ENCODE measurements around the gene SYNGR1. TPM values are rescaled to one million over a fixed set of nuclear protein-coding genes. Genes with fewer than 3 reads are reported as not detected.

Gene SYNGR1
- total RNA-seq, 3 donors from 2014 or later, result 0.43 to 1.4 (median 1.2) TPM

Other genes starting within 250 kb of the SYNGR1 start
- gene CBX7, start 197.3 kb upstream of the SYNGR1 start, total RNA-seq, result 10 to 100 TPM; 14.2 to 17.6 (median 14.8) TPM
- 1 to 10 TPM in 1 of 3 donors, under 1 TPM in 2; 0.35 to 2.1 (median 0.84) TPM for gene PDGFB, start 105.0 kb upstream of the SYNGR1 start, total RNA-seq
- 1,000 to 10,000 TPM; 2,811 to 2,835 (median 2,816) TPM for gene RPL3, start 30.4 kb upstream of the SYNGR1 start, total RNA-seq
- 10 to 100 TPM; 20.0 to 24.8 (median 23.7) TPM for gene TAB1, start 49.8 kb downstream of the SYNGR1 start, total RNA-seq
- gene MGAT3, start 107.0 kb downstream of the SYNGR1 start, total RNA-seq, result under 1 TPM; 0.30 to 0.90 (median 0.40) TPM
- 10 to 100 TPM; 69.9 to 76.6 (median 70.7) TPM for gene MIEF1, start 152.3 kb downstream of the SYNGR1 start, total RNA-seq
- gene ATF4, start 170.6 kb downstream of the SYNGR1 start, total RNA-seq, result 100 to 1,000 TPM; 611 to 673 (median 650) TPM
- 100 to 1,000 TPM; 198 to 208 (median 201) TPM for gene RPS19BP1, start 182.8 kb downstream of the SYNGR1 start, total RNA-seq
- gene CACNA1I, start 220.8 kb downstream of the SYNGR1 start, total RNA-seq, result under 1 TPM; 0.05 to 0.14 (median 0.08) TPM

All from activated T-cell treated with anti-CD3 and anti-CD28 coated beads, Interleukin-2, amount 50 U/mL, for 4 hours (primary cell).